Measurements from ENCODE around the gene TRAP1.

TRAP1 gene

DNA sequence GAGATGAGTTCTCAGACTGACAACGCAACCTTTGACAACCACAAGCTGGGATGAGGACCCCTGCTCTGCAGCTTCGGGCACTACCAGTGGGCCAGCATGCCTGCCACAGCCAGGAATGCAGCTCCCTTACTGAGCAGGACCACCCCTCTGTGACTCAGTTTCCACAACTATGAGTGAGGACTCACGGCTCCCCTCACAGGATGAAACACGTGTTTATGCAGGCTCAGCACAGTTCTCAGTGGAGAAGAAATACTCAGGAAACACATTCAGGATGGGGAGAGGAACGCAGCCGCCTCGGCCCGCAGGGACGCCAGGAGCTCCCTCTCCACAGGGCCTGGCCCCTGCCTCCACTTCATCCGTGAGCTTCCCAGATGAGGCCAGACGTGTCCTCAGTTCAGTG lies 48.7 kb downstream of the TRAP1 start:
- no CpG with 5 or more reads among the region's 11 CpGs for WGBS (ENCODE audit: extremely low coverage, insufficient coverage, low lambda C conversion rate)
- no peak for DNase-seq
- no peak overlapping the region for H3K9ac ChIP-seq (ENCODE audit: low read length)
- H3K36me3 ChIP-seq (ENCODE audit: control insufficient read depth, insufficient read depth, low read length) = peaks cover 14% of the 10 kb centered on the region
- H3K18ac ChIP-seq (ENCODE audit: low read length) = no peak overlapping the region
- no peak overlapping the region for H2BK120ac ChIP-seq (ENCODE audit: low read depth, low read length)
- H3K23ac ChIP-seq (ENCODE audit: low read length) = no peak overlapping the region
- no peak overlapping the region for H3K4ac ChIP-seq (ENCODE audit: low read depth, low read length)
- H3K27ac ChIP-seq (ENCODE audit: low read depth, low read length) = no peak overlapping the region
- no peaks in the 10 kb centered on the region for H3K79me1 ChIP-seq (ENCODE audit: low read length)
- H4K5ac ChIP-seq (ENCODE audit: low read length) = no peak overlapping the region
- no peak overlapping the region for H3K4me2 ChIP-seq (ENCODE audit: low read length)
- H4K8ac ChIP-seq (ENCODE audit: low read depth, low read length) = no peak overlapping the region
- H3K56ac ChIP-seq (ENCODE audit: low read length) = no peak overlapping the region
- H3K27me3 ChIP-seq (ENCODE audit: insufficient read depth, low read length, poor library complexity) = no peaks in the 10 kb centered on the region
- H2AK5ac ChIP-seq (ENCODE audit: low read length) = no peak overlapping the region
- no peak overlapping the region for H3K4me3 ChIP-seq (ENCODE audit: low read length)
- no peak overlapping the region for H2BK15ac ChIP-seq (replicated peaks; ENCODE audit: low read depth)
- H3K79me2 ChIP-seq (ENCODE audit: control insufficient read depth, insufficient read depth, low read length) = no peaks in the 10 kb centered on the region
- H2BK5ac ChIP-seq (ENCODE audit: low read length) = no peak overlapping the region
- H3K4me1 ChIP-seq (ENCODE audit: control insufficient read depth, low read depth, low read length) = no peaks in the 10 kb centered on the region

GRCh38 chr16:3665508-3665907 lies 51.8 kb downstream of the TRAP1 start:
- Histone ChIP-seq H3K4me3 (ENCODE audit: low read length) (no peak overlapping the region), H2AK5ac (ENCODE audit: low read length) (no peak overlapping the region), H3K23ac (ENCODE audit: low read length) (no peak overlapping the region), H2BK5ac (ENCODE audit: low read length) (no peak overlapping the region), H3K9ac (ENCODE audit: low read length) (no peak overlapping the region), H3K4me2 (ENCODE audit: low read length) (no peak overlapping the region), H3K56ac (ENCODE audit: low read length) (no peak overlapping the region), H4K5ac (ENCODE audit: low read length) (no peak overlapping the region), H3K27me3 (ENCODE audit: insufficient read depth, low read length, poor library complexity) (no peaks in the 10 kb centered on the region), H3K4ac (ENCODE audit: low read depth, low read length) (no peak overlapping the region), H2BK120ac (ENCODE audit: low read depth, low read length) (no peak overlapping the region), H3K79me1 (ENCODE audit: low read length) (no peaks in the 10 kb centered on the region), H3K18ac (ENCODE audit: low read length) (no peak overlapping the region), H3K79me2 (ENCODE audit: control insufficient read depth, insufficient read depth, low read length) (no peaks in the 10 kb centered on the region), H3K36me3 (ENCODE audit: control insufficient read depth, insufficient read depth, low read length) (peaks cover 18% of the 10 kb centered on the region), H4K8ac (ENCODE audit: low read depth, low read length) (no peak overlapping the region), H3K27ac (ENCODE audit: low read depth, low read length) (no peak overlapping the region), H2BK15ac (replicated peaks; ENCODE audit: low read depth) (no peak overlapping the region), H3K4me1 (ENCODE audit: control insufficient read depth, low read depth, low read length) (no peaks in the 10 kb centered on the region)
- DNase-seq = no peak
- WGBS (ENCODE audit: extremely low coverage, insufficient coverage, low lambda C conversion rate) = no CpG with 5 or more reads among the region's 6 CpGs

- no peak overlapping the region for H3K4me2 ChIP-seq (ENCODE audit: low read length)
- H3K4ac ChIP-seq (ENCODE audit: low read depth, low read length) = no peak overlapping the region
- H2BK120ac ChIP-seq (ENCODE audit: low read depth, low read length) = no peak overlapping the region
- H3K9ac ChIP-seq (ENCODE audit: low read length) = no peak overlapping the region
- H3K18ac ChIP-seq (ENCODE audit: low read length) = no peak overlapping the region
- H2BK5ac ChIP-seq (ENCODE audit: low read length) = no peak overlapping the region
- no peak overlapping the region for H3K23ac ChIP-seq (ENCODE audit: low read length)
- peaks cover 18% of the 10 kb centered on the region for H3K36me3 ChIP-seq (ENCODE audit: control insufficient read depth, insufficient read depth, low read length)
- no peaks in the 10 kb centered on the region for H3K79me2 ChIP-seq (ENCODE audit: control insufficient read depth, insufficient read depth, low read length)
- no peaks in the 10 kb centered on the region for H3K27me3 ChIP-seq (ENCODE audit: insufficient read depth, low read length, poor library complexity)
- H4K8ac ChIP-seq (ENCODE audit: low read depth, low read length) = no peak overlapping the region
- H2BK15ac ChIP-seq (replicated peaks; ENCODE audit: low read depth) = no peak overlapping the region
- whole genome bisulfite sequencing (ENCODE audit: extremely low coverage, insufficient coverage, low lambda C conversion rate) = no CpG with 5 or more reads among the region's 31 CpGs
- no peak overlapping the region for H4K5ac ChIP-seq (ENCODE audit: low read length)
- H2AK5ac ChIP-seq (ENCODE audit: low read length) = no peak overlapping the region
- no peaks in the 10 kb centered on the region for H3K4me1 ChIP-seq (ENCODE audit: control insufficient read depth, low read depth, low read length)
- no peak overlapping the region for H3K27ac ChIP-seq (ENCODE audit: low read depth, low read length)
- no peak for DNase-seq
- no peaks in the 10 kb centered on the region for H3K79me1 ChIP-seq (ENCODE audit: low read length)
- no peak overlapping the region for H3K56ac ChIP-seq (ENCODE audit: low read length)
- H3K4me3 ChIP-seq (ENCODE audit: low read length) = no peak overlapping the region
Observed at GRCh38 chr16:3664187-3664896, 53.0 kb downstream of the TRAP1 start.

DNA sequence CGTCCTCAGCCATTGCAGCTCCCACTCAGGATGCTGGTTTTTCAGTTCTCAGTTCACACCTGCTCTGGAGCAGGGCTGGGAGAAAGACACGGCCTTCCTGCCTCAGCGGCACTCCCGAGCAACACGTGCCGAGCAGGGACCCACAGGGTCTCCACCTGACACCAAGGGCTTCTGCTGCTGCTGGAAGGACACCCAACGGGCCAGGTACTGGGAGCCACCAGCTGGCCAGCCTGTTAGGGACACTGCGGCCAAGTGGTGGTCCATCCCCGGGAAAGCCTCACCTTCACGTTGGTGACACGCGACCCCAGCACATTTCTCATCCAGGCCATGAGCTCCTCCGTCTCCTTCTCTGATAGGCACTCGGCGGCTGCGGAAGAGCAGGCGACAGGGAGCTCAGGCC lies 54.7 kb downstream of the TRAP1 start:
- no peaks in the 10 kb centered on the region for H3K27me3 ChIP-seq (ENCODE audit: insufficient read depth, low read length, poor library complexity)
- no peaks in the 10 kb centered on the region for H3K79me2 ChIP-seq (ENCODE audit: control insufficient read depth, insufficient read depth, low read length)
- H2BK15ac ChIP-seq (replicated peaks; ENCODE audit: low read depth) = no peak overlapping the region
- no peak overlapping the region for H3K18ac ChIP-seq (ENCODE audit: low read length)
- H3K4ac ChIP-seq (ENCODE audit: low read depth, low read length) = no peak overlapping the region
- no peaks in the 10 kb centered on the region for H3K79me1 ChIP-seq (ENCODE audit: low read length)
- no peak overlapping the region for H2BK120ac ChIP-seq (ENCODE audit: low read depth, low read length)
- H3K36me3 ChIP-seq (ENCODE audit: control insufficient read depth, insufficient read depth, low read length) = peaks cover 17% of the 10 kb centered on the region
- H2BK5ac ChIP-seq (ENCODE audit: low read length) = no peak overlapping the region
- H3K56ac ChIP-seq (ENCODE audit: low read length) = no peak overlapping the region
- H3K4me3 ChIP-seq (ENCODE audit: low read length) = no peak overlapping the region
- no peak overlapping the region for H3K23ac ChIP-seq (ENCODE audit: low read length)
- H3K27ac ChIP-seq (ENCODE audit: low read depth, low read length) = no peak overlapping the region
- no peak overlapping the region for H3K4me2 ChIP-seq (ENCODE audit: low read length)
- DNase-seq = no peak
- no peaks in the 10 kb centered on the region for H3K4me1 ChIP-seq (ENCODE audit: control insufficient read depth, low read depth, low read length)
- whole genome bisulfite sequencing (ENCODE audit: extremely low coverage, insufficient coverage, low lambda C conversion rate) = no CpG with 5 or more reads among the region's 17 CpGs
- H4K5ac ChIP-seq (ENCODE audit: low read length) = no peak overlapping the region
- no peak overlapping the region for H2AK5ac ChIP-seq (ENCODE audit: low read length)
- H3K9ac ChIP-seq (ENCODE audit: low read length) = no peak overlapping the region
- no peak overlapping the region for H4K8ac ChIP-seq (ENCODE audit: low read depth, low read length)

DNA sequence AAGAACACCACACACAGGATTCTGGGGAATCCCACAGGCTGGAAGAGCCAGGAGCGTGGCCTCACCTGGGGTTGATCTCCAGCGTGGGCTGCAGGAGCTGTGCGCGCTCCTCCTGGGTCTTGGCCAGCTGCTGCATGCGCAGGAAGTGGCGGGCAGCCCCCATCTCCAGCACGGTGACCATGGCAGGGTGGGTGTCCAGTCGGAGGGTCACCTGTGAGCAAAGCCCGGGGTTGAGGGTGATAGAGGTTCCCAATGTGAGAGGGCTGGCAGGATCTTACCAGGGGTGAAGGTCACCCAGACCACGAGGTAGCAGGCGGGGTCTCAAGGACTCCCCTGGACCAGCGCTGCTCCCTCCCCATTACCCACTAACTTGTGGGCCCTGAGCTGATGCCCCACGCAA lies 55.4 kb downstream of the TRAP1 start:
- no peaks in the 10 kb centered on the region for H3K79me2 ChIP-seq (ENCODE audit: control insufficient read depth, insufficient read depth, low read length)
- H2AK5ac ChIP-seq (ENCODE audit: low read length) = no peak overlapping the region
- H4K5ac ChIP-seq (ENCODE audit: low read length) = no peak overlapping the region
- no peak overlapping the region for H3K4me3 ChIP-seq (ENCODE audit: low read length)
- H2BK15ac ChIP-seq (replicated peaks; ENCODE audit: low read depth) = no peak overlapping the region
- H3K36me3 ChIP-seq (ENCODE audit: control insufficient read depth, insufficient read depth, low read length) = peaks cover 22% of the 10 kb centered on the region
- no peaks in the 10 kb centered on the region for H3K27me3 ChIP-seq (ENCODE audit: insufficient read depth, low read length, poor library complexity)
- H3K4me2 ChIP-seq (ENCODE audit: low read length) = no peak overlapping the region
- H3K27ac ChIP-seq (ENCODE audit: low read depth, low read length) = no peak overlapping the region
- no peak overlapping the region for H3K56ac ChIP-seq (ENCODE audit: low read length)
- H3K9ac ChIP-seq (ENCODE audit: low read length) = no peak overlapping the region
- H3K4ac ChIP-seq (ENCODE audit: low read depth, low read length) = no peak overlapping the region
- DNase-seq = no peak
- H3K79me1 ChIP-seq (ENCODE audit: low read length) = no peaks in the 10 kb centered on the region
- H4K8ac ChIP-seq (ENCODE audit: low read depth, low read length) = no peak overlapping the region
- H2BK5ac ChIP-seq (ENCODE audit: low read length) = no peak overlapping the region
- no peaks in the 10 kb centered on the region for H3K4me1 ChIP-seq (ENCODE audit: control insufficient read depth, low read depth, low read length)
- no peak overlapping the region for H3K18ac ChIP-seq (ENCODE audit: low read length)
- H3K23ac ChIP-seq (ENCODE audit: low read length) = no peak overlapping the region
- H2BK120ac ChIP-seq (ENCODE audit: low read depth, low read length) = no peak overlapping the region
- no CpG with 5 or more reads among the region's 13 CpGs for WGBS (ENCODE audit: extremely low coverage, insufficient coverage, low lambda C conversion rate)

DNA sequence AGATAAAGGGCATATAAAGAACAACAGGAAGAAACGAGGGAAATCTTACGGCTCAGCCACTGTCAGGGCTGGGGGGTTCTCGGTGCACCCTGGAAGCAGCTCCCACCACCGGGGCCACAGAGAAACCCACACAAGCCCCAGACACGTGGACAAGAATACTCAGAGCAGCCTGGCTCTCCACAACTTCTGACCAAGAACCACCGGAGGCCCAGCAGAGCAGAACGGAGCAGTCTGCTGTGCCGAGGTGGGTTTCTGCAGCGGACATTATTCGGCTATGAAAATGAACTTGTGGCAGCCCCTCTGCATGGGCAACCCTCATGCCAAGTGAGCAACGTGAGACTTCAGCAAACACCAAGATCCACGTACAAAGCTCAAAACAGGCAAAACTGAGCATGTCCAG lies 56.0 kb downstream of the TRAP1 start:
- Histone ChIP-seq H4K8ac (ENCODE audit: low read depth, low read length) (no peak overlapping the region), H2BK5ac (ENCODE audit: low read length) (no peak overlapping the region), H3K27me3 (ENCODE audit: insufficient read depth, low read length, poor library complexity) (no peaks in the 10 kb centered on the region), H2BK120ac (ENCODE audit: low read depth, low read length) (no peak overlapping the region), H4K5ac (ENCODE audit: low read length) (no peak overlapping the region), H3K79me2 (ENCODE audit: control insufficient read depth, insufficient read depth, low read length) (no peaks in the 10 kb centered on the region), H3K23ac (ENCODE audit: low read length) (no peak overlapping the region), H3K36me3 (ENCODE audit: control insufficient read depth, insufficient read depth, low read length) (peaks cover 23% of the 10 kb centered on the region), H3K27ac (ENCODE audit: low read depth, low read length) (no peak overlapping the region), H2AK5ac (ENCODE audit: low read length) (no peak overlapping the region), H3K56ac (ENCODE audit: low read length) (no peak overlapping the region), H3K4me1 (ENCODE audit: control insufficient read depth, low read depth, low read length) (no peaks in the 10 kb centered on the region), H3K4me2 (ENCODE audit: low read length) (no peak overlapping the region), H3K4ac (ENCODE audit: low read depth, low read length) (no peak overlapping the region), H3K79me1 (ENCODE audit: low read length) (no peaks in the 10 kb centered on the region), H3K4me3 (ENCODE audit: low read length) (no peak overlapping the region), H3K18ac (ENCODE audit: low read length) (no peak overlapping the region), H3K9ac (ENCODE audit: low read length) (no peak overlapping the region), H2BK15ac (replicated peaks; ENCODE audit: low read depth) (no peak overlapping the region)
- DNase-seq = no peak
- no CpG with 5 or more reads among the region's 12 CpGs for WGBS (ENCODE audit: extremely low coverage, insufficient coverage, low lambda C conversion rate)
